DOHH2 (cell line): ENCODE results near the gene MCEE.
A peak's percentile ranks its signal among the peaks of the same experiment; 100 is the strongest.

Source experiments
- H3F3A ChIP-seq: fragments of 200-600 bp; sonication (generic), shearing (Covaris generic); 2 replicates; pipeline ENCODE4 v1.6.0; 2016; ENCODE audit warnings: antibody characterized with exemption, mild to moderate bottlenecking; ENCODE audit not compliant: control insufficient read depth, insufficient read depth
- H3K27ac ChIP-seq: fragments of 200-600 bp; sonication (generic); 2 replicates; pipeline ENCODE4 v1.5.1; 2014; ENCODE audit warnings: low read depth, mild to moderate bottlenecking, low read length, moderate library complexity
- H3K27me3 ChIP-seq: fragments of 200-600 bp; sonication (generic); 2 replicates; pipeline ENCODE4 v1.6.1; 2014; ENCODE audit warnings: mild to moderate bottlenecking, low read length, mixed read lengths; ENCODE audit not compliant: control insufficient read depth
- H3K36me3 ChIP-seq: fragments of 200-600 bp; sonication (generic); 2 replicates; pipeline ENCODE4 v1.6.1; 2014; ENCODE audit warnings: mild to moderate bottlenecking, low read length, moderate library complexity, mixed read lengths; ENCODE audit not compliant: control insufficient read depth
- H3K4me1 ChIP-seq: fragments of 200-600 bp; sonication (generic); 2 replicates; pipeline ENCODE4 v1.6.1; 2014; ENCODE audit warnings: mild to moderate bottlenecking, low read length, mixed read lengths; ENCODE audit not compliant: control insufficient read depth
- H3K4me2 ChIP-seq: fragments of 200-600 bp; sonication (generic); 2 replicates; pipeline ENCODE4 v1.6.0; 2014; ENCODE audit warnings: mild to moderate bottlenecking, low read length, moderate library complexity
- H3K4me3 ChIP-seq: fragments of 200-600 bp; sonication (generic); 2 replicates; pipeline ENCODE4 v1.5.1; 2014; ENCODE audit warnings: mild to moderate bottlenecking, low read length, mixed read lengths
- H3K79me2 ChIP-seq: fragments of 200-600 bp; sonication (generic); 2 replicates; pipeline ENCODE4 v1.6.1; 2014; ENCODE audit warnings: mild to moderate bottlenecking, low read length, mixed read lengths; ENCODE audit not compliant: control insufficient read depth
- H3K9me2 ChIP-seq: fragments of 200-600 bp; sonication (generic); replicated peaks from 2 replicates; pipeline ENCODE4 v1.6.1; 2014; ENCODE audit warnings: mild to moderate bottlenecking, low read length, mixed read lengths; ENCODE audit not compliant: control insufficient read depth
- H3K9me3 ChIP-seq: fragments of 200-600 bp; sonication (generic); 2 replicates; pipeline ENCODE4 v1.6.1; 2014; ENCODE audit warnings: antibody characterized with exemption, low read length, mixed read lengths; ENCODE audit not compliant: control insufficient read depth, insufficient read depth
- H4K20me1 ChIP-seq: fragments of 200-600 bp; sonication (generic); 2 replicates; pipeline ENCODE4 v1.6.0; 2014; ENCODE audit warnings: low read depth, mild to moderate bottlenecking, antibody characterized with exemption, low read length, moderate library complexity; ENCODE audit not compliant: control insufficient read depth, insufficient read depth
- CTCF ChIP-seq: fragments of 200-600 bp; sonication (generic); IDR thresholded peaks from one replicate; pipeline ENCODE4 v1.5.1; 2014; ENCODE audit warnings: antibody characterized with exemption, mild to moderate bottlenecking, low read depth, low read length; ENCODE audit not compliant: poor library complexity, severe bottlenecking
- EZH2phosphoT487 ChIP-seq: fragments of 200-600 bp; sonication (generic); IDR thresholded peaks from 2 replicates; pipeline ENCODE4 v1.6.1; 2017; ENCODE audit warnings: borderline replicate concordance, mild to moderate bottlenecking, antibody characterized with exemption, low read length, moderate library complexity, mixed read lengths

The MCEE gene

GRCh38 chr2:71074893-71075395 is 55.1 kb downstream of the MCEE start:
- Histone ChIP-seq H4K20me1 (peaks cover 7% of the 10 kb centered on the region), H3K4me2 (no peak overlapping the region), H3K27ac (no peak overlapping the region), H3K27me3 (no peaks in the 10 kb centered on the region), H3K4me1 (peaks cover 29% of the 10 kb centered on the region), H3K9me3 (no peaks in the 10 kb centered on the region), H3K9me2 (no peaks in the 10 kb centered on the region), H3K79me2 (peaks cover 37% of the 10 kb centered on the region), H3K36me3 (peaks cover 88% of the 10 kb centered on the region), H3K4me3 (no peak overlapping the region), H3F3A (no peaks in the 10 kb centered on the region; the same call in 1 of the 2 replicates)
- TF ChIP-seq EZH2phosphoT487 (no peak), CTCF (no peak)

- Histone ChIP-seq H3K36me3 (peaks cover 84% of the 10 kb centered on the region), H3K27ac (no peak overlapping the region), H3K79me2 (peaks cover 52% of the 10 kb centered on the region), H3K27me3 (no peaks in the 10 kb centered on the region), H3F3A (no peaks in the 10 kb centered on the region; the same call in 1 of the 2 replicates), H3K4me2 (no peak overlapping the region), H3K9me2 (no peaks in the 10 kb centered on the region), H3K4me1 (peaks cover 38% of the 10 kb centered on the region), H4K20me1 (peaks cover 7% of the 10 kb centered on the region), H3K9me3 (no peaks in the 10 kb centered on the region), H3K4me3 (no peak overlapping the region)
- TF ChIP-seq EZH2phosphoT487 (no peak), CTCF (no peak)
Measured at GRCh38 chr2:71073475-71073874, 56.6 kb downstream of the MCEE start.

- Histone ChIP-seq H3F3A (no peaks in the 10 kb centered on the region; the same call in 1 of the 2 replicates), H3K9me2 (no peaks in the 10 kb centered on the region), H3K4me3 (peak overlapping the region; percentile 90), H3K4me2 (peak overlapping the region; percentile 81), H3K9me3 (no peaks in the 10 kb centered on the region), H3K36me3 (peaks cover 78% of the 10 kb centered on the region), H3K79me2 (peaks cover 58% of the 10 kb centered on the region), H3K27me3 (no peaks in the 10 kb centered on the region), H4K20me1 (peaks cover 7% of the 10 kb centered on the region), H3K4me1 (peaks cover 43% of the 10 kb centered on the region), H3K27ac (peak overlapping the region; percentile 10)
- TF ChIP-seq EZH2phosphoT487 (no peak), CTCF (no peak)
Measured at GRCh38 chr2:71072492-71072891, 57.5 kb downstream of the MCEE start.
